Stimulated activated CD8-positive, alpha-beta memory T cell treated with anti-CD3 and anti-CD28 coated beads, Interleukin-7, amount 100 ng/mL, for 48 hours (primary cell): ENCODE data around the gene POLR3K.
A peak's percentile ranks its signal among the peaks of the same experiment; 100 is the strongest.
"Not testable (repeated sequence)": the region's sequence is repeated elsewhere in the genome, so short reads cannot be mapped to it uniquely, and the experiment has no call there.

Experiments used
- DNase-seq, 2 donors: peaks; one replicate each; pipeline ENCODE4 v3.0.0-alpha.2; 2020; ENCODE audit warnings: low read depth in 1 of 2; ENCODE audit errors: extremely low read depth in 1 of 2

Gene POLR3K

DNA sequence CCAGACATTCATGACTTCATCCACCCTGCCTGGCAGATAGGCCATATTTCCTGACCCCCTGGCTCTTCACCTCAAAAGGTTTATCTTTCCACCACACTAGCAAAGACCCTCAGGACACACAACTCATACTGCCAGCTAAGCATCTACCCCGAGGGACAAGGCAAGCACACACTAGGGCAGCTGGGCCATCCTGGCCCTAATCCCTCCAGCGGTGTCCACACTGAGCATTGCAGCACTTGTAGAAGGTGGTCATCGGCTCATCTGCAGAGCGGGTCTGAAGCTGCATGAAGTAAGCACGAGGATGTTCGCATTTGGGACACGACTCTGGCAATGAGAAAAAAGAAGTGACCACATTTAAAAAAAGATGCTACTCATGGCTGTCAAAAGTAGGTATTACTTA is 6.2 kb downstream of the POLR3K start:
- DNase-seq = no peak

GRCh38 chr16:46510-46909 is 6.9 kb downstream of the POLR3K start:
- not testable (repeated sequence) for DNase-seq

DNA sequence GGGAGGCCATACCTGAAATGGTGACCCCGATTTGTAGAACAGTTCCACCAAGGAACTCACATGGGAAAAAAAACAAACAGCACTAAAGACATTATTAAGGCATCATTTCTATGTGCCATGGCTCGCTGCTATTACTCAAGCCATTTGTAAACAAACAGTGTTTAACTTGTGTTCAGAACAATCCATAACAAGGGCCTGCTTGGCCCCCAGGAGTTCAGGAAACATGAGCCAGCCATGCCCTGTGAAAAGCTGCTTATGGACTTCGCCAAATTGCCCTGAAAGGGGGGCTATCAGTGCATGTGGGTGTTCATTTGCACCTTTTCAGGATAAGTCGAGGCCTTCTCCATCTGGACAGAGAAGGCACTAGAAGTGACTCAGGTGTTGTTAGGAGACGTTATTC is 8.0 kb downstream of the POLR3K start:
- no peak for DNase-seq

GRCh38 chr16:44655-45054 is 8.8 kb downstream of the POLR3K start:
- no peak for DNase-seq

DNA sequence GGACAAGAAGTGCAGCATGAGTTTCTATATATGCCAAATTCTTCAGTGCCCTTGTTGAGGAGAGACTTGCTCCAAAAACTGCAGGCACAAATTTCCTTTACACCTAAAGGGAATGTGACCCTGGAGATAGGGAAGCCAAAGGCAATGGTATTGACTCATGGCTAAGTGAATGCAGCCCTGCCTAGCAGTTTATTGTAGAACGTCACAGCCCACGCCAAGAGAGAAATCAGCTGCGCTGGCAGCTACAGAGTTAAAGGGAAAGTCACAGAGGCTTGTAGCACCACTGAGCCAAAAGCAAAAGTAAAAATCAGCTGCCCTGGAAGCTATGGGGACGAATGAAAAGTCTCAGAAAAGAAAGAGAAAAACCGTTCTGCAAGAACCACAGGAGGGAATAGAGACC is 10.1 kb downstream of the POLR3K start:
- DNase-seq = no peak

GRCh38 chr16:42691-43090 is 10.7 kb downstream of the POLR3K start:
- DNase-seq = no peak

DNA sequence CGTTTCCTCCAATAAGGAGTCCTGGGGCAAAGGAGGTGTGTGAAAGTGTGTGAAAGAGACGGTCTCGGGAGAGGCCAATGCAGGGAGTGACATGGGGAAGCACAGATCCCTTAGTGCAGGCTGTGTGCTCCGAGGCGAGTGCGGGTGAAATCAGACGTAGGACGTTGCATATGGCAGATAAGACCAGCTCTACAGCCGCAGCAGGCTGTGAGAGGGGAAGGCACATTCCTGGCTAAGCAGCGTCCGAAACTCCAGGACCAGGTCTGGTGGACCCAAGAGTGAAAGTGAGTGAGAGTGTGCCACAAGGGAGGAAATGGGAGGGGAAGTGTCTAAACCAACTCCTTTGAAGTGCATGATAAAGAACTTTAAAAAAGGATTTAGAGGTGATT is 11.3 kb downstream of the POLR3K start:
- no peak for DNase-seq

GRCh38 chr16:41439-42068 is 11.9 kb downstream of the POLR3K start:
- no peak for DNase-seq

- peak; percentile 15 to 44 for DNase-seq
Measured at GRCh38 chr16:38941-39892, 14.2 kb downstream of the POLR3K start.

DNA sequence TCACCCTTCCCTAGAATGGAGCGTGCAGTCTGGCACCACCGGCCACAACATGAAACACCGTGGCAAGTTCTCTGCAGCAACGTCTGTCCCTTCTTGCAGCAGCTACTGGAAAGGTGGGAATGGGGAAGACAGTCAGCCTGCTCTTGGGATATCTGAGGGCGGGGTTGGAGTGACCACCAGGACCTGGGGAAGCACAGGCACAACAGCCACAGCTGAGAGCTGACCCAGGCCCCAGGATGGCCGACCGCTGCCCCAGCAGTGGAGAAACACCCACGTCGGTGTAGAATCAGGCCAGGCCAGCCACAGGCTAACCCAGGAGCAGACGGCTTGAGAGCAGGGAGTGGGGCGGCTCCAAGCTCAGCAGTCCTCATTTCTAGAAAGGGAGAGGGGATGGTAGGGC is 15.2 kb downstream of the POLR3K start:
- not testable (repeated sequence) for DNase-seq

- no peak for DNase-seq
Measured at GRCh38 chr16:37511-37910, 15.9 kb downstream of the POLR3K start.

- DNase-seq = no peak
Measured at GRCh38 chr16:36336-36984, 16.9 kb downstream of the POLR3K start.

GRCh38 chr16:35678-36305 is 17.6 kb downstream of the POLR3K start:
- no peak for DNase-seq

GRCh38 chr16:35011-35677 is 18.3 kb downstream of the POLR3K start:
- no peak for DNase-seq

DNA sequence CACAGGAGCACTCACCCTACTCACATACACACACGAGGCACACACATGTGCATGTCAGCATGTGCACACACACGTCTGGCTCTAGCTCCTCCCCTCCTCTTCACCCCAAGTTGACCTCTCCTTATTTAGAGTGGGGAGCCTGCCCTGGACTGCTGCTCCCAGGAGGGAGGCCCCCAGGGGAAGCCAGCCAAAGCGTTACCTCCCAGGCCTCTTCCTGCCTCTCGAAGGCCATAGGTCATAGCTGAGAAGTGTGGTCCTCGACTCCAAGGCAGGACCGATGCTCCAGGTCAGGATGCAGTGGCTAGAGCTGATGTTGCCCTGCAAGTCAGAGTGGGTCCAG is 18.8 kb downstream of the POLR3K start:
- DNase-seq = no peak

DNA sequence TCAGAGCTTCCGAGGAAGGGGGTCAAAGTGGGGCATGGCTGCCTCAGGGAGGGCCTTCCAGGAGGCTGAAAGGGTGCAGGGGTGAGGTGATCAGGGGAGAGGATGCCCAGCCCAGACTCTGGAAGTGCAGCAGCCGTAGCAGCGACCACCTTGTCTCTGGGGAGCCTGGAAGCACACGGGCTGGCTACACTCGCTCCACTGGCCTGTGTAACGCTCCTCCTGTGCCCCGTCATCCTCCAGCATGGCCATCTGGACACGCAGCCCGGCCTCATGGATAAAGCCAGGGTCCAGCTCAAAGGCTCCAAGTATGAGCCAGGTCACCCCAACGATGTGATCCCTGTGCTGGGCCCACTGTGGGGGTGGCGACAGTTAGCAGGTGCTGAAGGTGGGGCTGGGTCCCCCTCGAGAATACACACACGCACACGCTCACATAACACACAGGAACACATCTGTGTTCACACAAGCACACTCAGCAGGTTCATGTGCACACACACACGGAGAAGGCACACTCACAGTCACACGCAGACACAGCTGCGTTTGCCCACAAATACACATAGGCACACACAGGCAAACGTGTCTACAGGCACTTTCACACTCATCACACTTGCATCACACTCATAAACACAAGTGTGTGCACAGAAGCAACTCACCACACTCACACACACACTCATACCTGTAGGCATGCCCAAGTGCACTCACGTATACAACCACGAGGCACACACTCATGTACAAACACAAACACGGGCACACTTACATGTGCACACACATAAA is 19.3 kb downstream of the POLR3K start:
- no peak for DNase-seq

GRCh38 chr16:33154-33876 is 20.1 kb downstream of the POLR3K start:
- not testable (repeated sequence) for DNase-seq

GRCh38 chr16:30627-31026 is 22.8 kb downstream of the POLR3K start:
- DNase-seq = not testable (repeated sequence)

DNA sequence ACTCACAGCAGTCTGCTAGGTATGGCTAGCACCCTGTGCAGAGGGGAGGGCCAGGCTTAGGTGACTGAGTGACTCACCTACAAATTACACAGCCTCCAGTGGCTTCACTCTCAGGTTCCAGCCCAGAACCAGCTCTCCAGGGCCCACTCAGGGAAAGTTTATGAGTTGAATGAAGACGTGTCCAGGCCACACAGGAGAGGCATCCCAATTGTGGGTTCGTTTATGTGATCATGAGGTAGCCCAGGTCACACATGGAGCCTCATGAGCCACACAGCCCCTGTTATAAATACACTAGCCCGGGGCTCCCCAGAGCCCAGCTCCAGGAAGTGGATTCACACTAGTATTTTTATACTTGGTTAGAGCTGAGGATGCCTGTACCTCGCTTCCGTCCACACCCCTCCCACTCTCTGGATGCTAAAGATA is 27.5 kb downstream of the POLR3K start:
- not testable (repeated sequence) for DNase-seq
